Measurements from ENCODE around the gene TMEM198.

GRCh38 chr2:219512524-219513216 is 31.2 kb upstream of the TMEM198 start:
- TF ChIP-seq POLR2A (IDR thresholded peaks at IDR 0.05) = no peak
- no peak for TF ChIP-seq POLR2AphosphoS5 (IDR thresholded peaks at IDR 0.05)
